IPS-NIHi7 (cell line): ENCODE results near the gene ODAD3.
"Not testable (repeated sequence)": the region's sequence is repeated elsewhere in the genome, so short reads cannot be mapped to it uniquely, and the experiment has no call there.

Experiments
- DNase-seq: peaks from one replicate; pipeline ENCODE4 v3.0.0; 2012; ENCODE audit warnings: mixed read lengths; ENCODE audit errors: extremely low spot score

ODAD3 gene

GRCh38 chr19:11435057-11435832 lies at the start of gene ODAD3, which contains the start of gene PRKCSH:
TSS of gene ODAD3 (minus strand) at chr19:11435121. CDS start at chr19:11435016, 105 bp downstream.
TSS of gene PRKCSH (plus strand) at chr19:11435635. CDS start at chr19:11436118, 483 bp downstream.
- DNase-seq = peak; percentile 98

DNA sequence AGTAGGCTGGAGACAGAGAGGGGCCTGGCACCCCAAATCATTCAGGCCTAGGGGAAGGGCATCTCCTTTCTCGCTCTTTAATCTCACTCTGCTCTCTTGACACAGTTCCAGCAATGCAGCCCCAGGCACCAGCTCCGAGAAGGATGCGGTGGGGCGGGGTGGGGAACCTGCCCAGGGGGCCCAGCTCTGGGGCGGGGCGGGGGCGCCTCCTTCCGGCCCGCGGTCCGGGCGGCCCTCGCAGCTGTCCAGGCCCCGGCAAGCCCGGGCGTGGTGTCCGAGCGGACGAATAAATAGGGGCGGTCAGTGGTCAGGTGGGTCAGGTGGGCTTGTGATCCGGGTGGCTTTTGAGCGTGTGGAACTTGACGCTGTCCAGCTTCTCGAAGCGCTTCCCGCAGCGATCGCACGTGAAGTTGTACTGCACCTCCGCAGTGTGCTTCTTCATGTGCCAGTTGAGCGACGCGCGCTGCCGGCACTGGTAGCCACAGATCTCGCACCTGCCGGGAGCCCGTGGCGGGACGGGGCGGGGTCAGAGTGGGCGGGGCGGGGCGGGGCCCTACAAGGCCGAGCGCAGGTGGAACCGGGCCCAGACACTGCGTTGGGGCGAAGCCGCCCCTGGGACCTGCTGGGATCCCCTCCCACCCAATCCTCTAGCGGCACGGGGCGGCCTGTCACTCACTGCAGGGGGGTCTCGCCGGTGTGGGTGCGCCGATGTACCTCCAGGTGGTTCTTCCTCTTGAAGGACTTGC lies 48.6 kb upstream of the ODAD3 start:
- no peak for DNase-seq

- DNase-seq = peak; percentile 88
Measured at GRCh38 chr19:11482384-11483050, 47.6 kb upstream of the ODAD3 start.

GRCh38 chr19:11481534-11482383 lies 46.8 kb upstream of the ODAD3 start:
- peak; percentile 89 for DNase-seq

DNA sequence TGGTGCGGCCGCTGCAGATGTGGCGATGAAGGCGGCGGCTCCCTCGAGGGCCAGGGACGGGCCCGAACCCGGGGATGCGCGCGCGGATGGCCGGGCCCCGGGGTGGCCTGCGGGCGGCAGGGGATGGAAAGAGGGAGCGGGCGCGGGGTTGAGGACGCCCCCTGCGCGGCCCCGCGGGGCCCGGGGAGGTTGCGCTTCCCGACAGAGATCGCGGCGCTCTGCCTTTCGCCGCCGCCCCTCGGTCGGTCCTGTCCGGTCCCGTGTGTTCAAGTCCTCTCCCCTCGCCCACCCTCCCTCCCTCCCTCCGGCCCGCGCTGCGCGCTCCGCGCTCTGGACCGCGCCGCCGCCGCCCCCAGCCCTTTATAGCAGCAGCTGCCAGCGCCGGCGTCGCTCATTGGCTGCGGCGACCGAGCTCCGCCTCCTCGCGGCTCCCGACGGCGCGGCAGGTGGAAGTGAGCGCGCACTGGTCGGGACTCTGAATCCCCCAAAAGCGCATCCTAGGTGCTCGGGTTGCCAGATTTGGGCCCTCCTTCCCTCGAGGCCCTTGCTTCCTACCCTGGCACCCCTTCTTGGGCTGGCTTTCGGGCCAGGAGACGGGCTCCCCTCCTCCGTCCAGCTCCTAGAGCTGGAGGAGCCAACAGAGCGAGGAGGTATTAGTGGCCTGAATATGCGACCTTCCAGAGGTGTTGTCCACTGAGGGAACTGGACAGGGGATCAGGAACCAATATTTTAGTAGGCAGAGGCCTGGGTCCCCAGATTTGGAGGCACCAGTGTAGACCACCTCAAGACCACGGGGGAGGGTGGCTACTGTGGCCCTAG lies 46.0 kb upstream of the ODAD3 start, which contains the start of gene ELAVL3:
Gene ELAVL3, minus strand, starts transcription at position 332 of the 819 bp plus-strand sequence. CDS start 438 bp downstream, outside the sequence.
- peak; percentile 78 for DNase-seq

- DNase-seq = no peak
Measured at GRCh38 chr19:11479898-11480714, 45.2 kb upstream of the ODAD3 start.

- DNase-seq = peak; percentile 96
Measured at GRCh38 chr19:11479090-11479897, 44.4 kb upstream of the ODAD3 start.

- no peak for DNase-seq
Measured at GRCh38 chr19:11478167-11479089, 43.5 kb upstream of the ODAD3 start.

DNA sequence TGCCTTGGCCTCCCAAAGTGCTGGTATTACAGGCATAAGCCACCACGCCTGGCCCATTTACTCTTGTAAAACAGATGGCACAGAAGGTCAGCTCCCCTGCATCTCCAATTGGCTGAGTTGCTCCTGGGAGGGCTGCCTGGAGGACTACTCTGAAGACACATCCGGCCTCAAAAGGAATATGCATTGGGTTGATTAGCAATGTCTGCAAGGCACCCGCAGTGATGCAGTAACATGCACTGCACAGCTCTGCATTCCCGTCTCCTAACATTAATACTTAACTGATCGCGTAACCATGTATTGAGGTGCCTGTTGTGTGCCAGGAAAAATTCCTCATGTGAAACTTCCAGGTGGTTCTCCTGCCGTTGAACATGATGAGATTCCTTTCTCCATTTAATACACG lies 40.9 kb upstream of the ODAD3 start:
- no peak for DNase-seq

GRCh38 chr19:11475343-11475742 lies 40.4 kb upstream of the ODAD3 start:
- not testable (repeated sequence) for DNase-seq

GRCh38 chr19:11473725-11474124 lies 38.8 kb upstream of the ODAD3 start:
- DNase-seq = no peak

- DNase-seq = not testable (repeated sequence)
Measured at GRCh38 chr19:11468266-11468845, 33.4 kb upstream of the ODAD3 start.

DNA sequence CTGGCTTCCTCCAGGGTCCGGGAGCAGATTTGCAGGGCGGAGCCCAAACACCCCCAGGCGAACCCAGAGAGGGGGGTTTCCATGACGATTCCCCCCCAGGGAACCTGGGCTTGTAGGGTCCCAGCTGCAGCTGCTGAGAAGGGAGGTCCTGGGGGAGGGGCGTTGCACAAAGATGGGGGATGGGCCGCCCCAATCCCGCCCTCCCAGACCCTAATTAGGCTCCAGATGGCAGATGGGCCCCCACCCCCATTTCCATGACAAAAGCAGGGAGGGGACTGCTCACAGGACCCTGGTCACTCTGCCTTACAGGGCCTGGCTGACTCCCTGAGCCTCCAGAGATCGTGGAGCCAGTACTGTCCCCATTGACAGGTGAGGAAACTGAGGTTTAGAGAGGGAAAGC lies 30.7 kb upstream of the ODAD3 start:
- DNase-seq = no peak

GRCh38 chr19:11464333-11465265 lies 29.7 kb upstream of the ODAD3 start:
- DNase-seq = no peak

- no peak for DNase-seq
Measured at GRCh38 chr19:11463391-11463790, 28.5 kb upstream of the ODAD3 start.

- DNase-seq = no peak
Measured at GRCh38 chr19:11461453-11461852, 26.5 kb upstream of the ODAD3 start.
